GM23338 (cell line): ENCODE data around the gene TUBA1C. TPM values are rescaled to one million over a fixed set of nuclear protein-coding genes. Genes with fewer than 3 reads are reported as not detected.

ENCODE experiments used
- ATAC-seq: fragments of 200-7000 bp; cut with Tn5 transposase; 3 replicates; pipeline ENCODE4 v1.9.1; 2020
- DNase-seq: peaks from one replicate; pipeline ENCODE4 v3.0.0-alpha.2; 2015; ENCODE audit warnings: low spot score
- H2AFZ ChIP-seq: fragments of 200-600 bp; sonication (generic); 2 replicates; pipeline ENCODE4 v1.8.0; 2016; ENCODE audit warnings: antibody characterized with exemption, mild to moderate bottlenecking, moderate library complexity
- H3F3A ChIP-seq: fragments of 200-600 bp; sonication (generic); replicated peaks from 2 replicates; pipeline ENCODE4 v1.8.0; 2017; ENCODE audit warnings: antibody characterized with exemption, mixed run types, low read depth
- H3K27ac ChIP-seq: fragments of 200-600 bp; sonication (generic); 2 replicates; pipeline ENCODE4 v1.6.1; 2016; ENCODE audit warnings: low read depth
- H3K27me3 ChIP-seq: fragments of 200-600 bp; sonication (generic); 2 replicates; pipeline ENCODE4 v1.8.0; 2016; ENCODE audit warnings: mild to moderate bottlenecking, mixed run types, moderate library complexity; ENCODE audit not compliant: insufficient read depth
- H3K36me3 ChIP-seq: fragments of 200-600 bp; sonication (generic); 2 replicates; pipeline ENCODE4 v1.8.0; 2016; ENCODE audit warnings: mild to moderate bottlenecking; ENCODE audit not compliant: insufficient read depth
- H3K4me1 ChIP-seq: fragments of 200-600 bp; sonication (generic); 2 replicates; pipeline ENCODE4 v1.8.0; 2016; ENCODE audit warnings: mild to moderate bottlenecking, moderate library complexity; ENCODE audit not compliant: insufficient read depth
- H3K4me2 ChIP-seq: fragments of 200-600 bp; sonication (generic); 2 replicates; pipeline ENCODE4 v1.7.1; 2017; ENCODE audit warnings: mixed run types
- H3K4me3 ChIP-seq: fragments of 200-600 bp; sonication (generic); 2 replicates; pipeline ENCODE4 v1.6.1; 2016; ENCODE audit warnings: mixed run types
- H3K79me2 ChIP-seq: fragments of 200-600 bp; sonication (generic); replicated peaks from 2 replicates; pipeline ENCODE4 v1.8.0; 2017; ENCODE audit warnings: mild to moderate bottlenecking; ENCODE audit not compliant: insufficient read depth
- H3K9me2 ChIP-seq: fragments of 200-600 bp; sonication (generic); 2 replicates; pipeline ENCODE4 v1.8.0; 2017; ENCODE audit not compliant: insufficient read depth
- H4K20me1 ChIP-seq: fragments of 200-600 bp; sonication (generic); replicated peaks from 2 replicates; pipeline ENCODE4 v1.8.0; 2017; ENCODE audit warnings: mild to moderate bottlenecking; ENCODE audit not compliant: insufficient read depth
- H3K27ac Mint-ChIP-seq: 2 replicates; pipeline ENCODE4 v1.8.0; 2020; ENCODE audit warnings: inconsistent platforms, mild to moderate bottlenecking, moderate library complexity, mixed read lengths
- H3K27me3 Mint-ChIP-seq: 3 replicates; pipeline ENCODE4 v1.8.0; 2022; ENCODE audit warnings: low read depth, mild to moderate bottlenecking, moderate library complexity, mixed read lengths, inconsistent platforms; ENCODE audit not compliant: insufficient read depth, poor library complexity
- H3K36me3 Mint-ChIP-seq: 3 replicates; pipeline ENCODE4 v1.8.0; 2021; ENCODE audit warnings: low read depth, mild to moderate bottlenecking, inconsistent platforms, moderate library complexity, mixed read lengths
- H3K4me1 Mint-ChIP-seq: 3 replicates; pipeline ENCODE4 v1.8.0; 2020; ENCODE audit warnings: mild to moderate bottlenecking, inconsistent platforms, mixed read lengths
- H3K4me3 Mint-ChIP-seq: 3 replicates; pipeline ENCODE4 v1.8.0; 2021; ENCODE audit warnings: moderate library complexity, mild to moderate bottlenecking, inconsistent platforms, mixed read lengths
- H3K9me3 Mint-ChIP-seq: 3 replicates; pipeline ENCODE4 v1.8.0; 2020; ENCODE audit warnings: moderate library complexity, mild to moderate bottlenecking, inconsistent platforms, mixed read lengths
- CREB1 ChIP-seq: fragments of 250-450 bp; sonication (Bioruptor Pico); IDR thresholded peaks from 2 replicates; pipeline ENCODE4 v1.5.0; 2020; ENCODE audit warnings: low read depth, mild to moderate bottlenecking, moderate library complexity
- EZH2 ChIP-seq: fragments of 200-600 bp; sonication (generic); IDR thresholded peaks from one replicate; pipeline ENCODE4 v1.8.0; 2017; ENCODE audit warnings: antibody characterized with exemption, mild to moderate bottlenecking, low read depth; ENCODE audit not compliant: unreplicated experiment
- EZH2phosphoT487 ChIP-seq: fragments of 200-600 bp; sonication (generic); IDR thresholded peaks from one replicate; pipeline ENCODE4 v1.8.1; 2018; ENCODE audit warnings: antibody characterized with exemption; ENCODE audit not compliant: unreplicated experiment
- JUNB ChIP-seq: IDR thresholded peaks from one replicate; pipeline ENCODE4 v1.6.1; 2016; ENCODE audit warnings: antibody characterized with exemption; ENCODE audit not compliant: unreplicated experiment
- NANOG ChIP-seq: IDR thresholded peaks from 2 replicates; pipeline ENCODE4 v1.6.1; 2016; ENCODE audit warnings: antibody characterized with exemption, borderline replicate concordance
- POLR2AphosphoS5 ChIP-seq: IDR thresholded peaks from 2 replicates; pipeline ENCODE4 v1.6.1; 2016; ENCODE audit warnings: antibody characterized with exemption, low read depth
- STAT1 ChIP-seq: IDR thresholded peaks from one replicate; pipeline ENCODE4 v1.6.1; 2016; ENCODE audit warnings: antibody characterized with exemption; ENCODE audit not compliant: unreplicated experiment
- ZNF114 ChIP-seq: fragments of 250-450 bp; sonication (Bioruptor Pico); IDR thresholded peaks from 2 replicates; pipeline ENCODE4 v1.5.0; 2020; ENCODE audit warnings: mild to moderate bottlenecking, moderate library complexity
- ZNF331 ChIP-seq: fragments of 250-450 bp; sonication (Bioruptor Pico); IDR thresholded peaks from 2 replicates; pipeline ENCODE4 v1.5.0; 2020; ENCODE audit warnings: low read depth, mild to moderate bottlenecking, moderate library complexity
- polyA plus RNA-seq: library from polyadenylated mRNA; unstranded; fragments of >200 nt; fragmentation: Nextera tagmentation; extraction: Ambion mirVana; gene quantifications from 2 replicates; pipeline ENCODE4 v1.2.1, GENCODE V29; 2016
- total RNA-seq: library from RNA; depleted of rRNA; stranded (reverse); fragments of >200 nt; shearing (Covaris generic); gene quantifications from 2 replicates; pipeline ENCODE4 v1.2.3, GENCODE V29; 2014
- TF ChIP-seq, protein P1 (sequence below): IDR thresholded peaks from 2 replicates; pipeline ENCODE4 v1.6.1; 2016; ENCODE audit warnings: antibody characterized with exemption
- TF ChIP-seq, protein P2 (sequence below), 2 experiments: fragments of 200-600 bp in 1 of 2; sonication (generic) in 1 of 2; conservative IDR thresholded peaks; 2 replicates each; pipeline versions ENCODE4 v1.5.1 to v1.6.1; 2016 to 2017; ENCODE audit warnings: antibody characterized with exemption in 2 of 2, low read depth in 2 of 2, mild to moderate bottlenecking in 2 of 2, moderate library complexity in 1 of 2
- TF ChIP-seq, protein P3 (sequence below): fragments of 250-450 bp; sonication (Bioruptor Pico); IDR thresholded peaks from 2 replicates; pipeline ENCODE4 v1.5.0; 2020; ENCODE audit warnings: mild to moderate bottlenecking, moderate library complexity
- TF ChIP-seq, protein P4 (sequence below): IDR thresholded peaks from one replicate; pipeline ENCODE4 v1.6.1; 2018; ENCODE audit warnings: antibody characterized with exemption; ENCODE audit not compliant: unreplicated experiment

The TUBA1C gene
- total and polyA plus RNA-seq, 2 experiments from 2014 or later: 191 to 728 TPM

DNA sequence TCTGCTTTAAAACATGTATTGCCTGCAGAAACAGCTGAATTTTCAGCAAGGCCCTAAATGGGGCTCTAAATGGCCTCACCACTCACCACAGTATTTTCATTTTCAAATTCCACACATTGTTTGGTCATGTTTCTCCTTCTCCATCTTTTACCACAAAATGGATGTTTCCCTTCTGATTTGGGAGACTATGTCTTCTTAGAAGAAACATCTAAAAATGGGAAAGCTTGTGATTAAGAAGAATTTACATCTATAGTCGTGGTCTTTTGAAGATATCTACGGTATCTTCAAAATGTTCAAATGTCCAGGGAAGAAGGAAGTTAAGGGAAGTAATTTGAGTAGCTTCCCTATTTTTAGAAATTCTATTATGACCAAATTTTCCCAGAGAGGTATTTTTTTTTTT is 20.7 kb upstream of the TUBA1C start:
- TF ChIP-seq, protein P1, sequence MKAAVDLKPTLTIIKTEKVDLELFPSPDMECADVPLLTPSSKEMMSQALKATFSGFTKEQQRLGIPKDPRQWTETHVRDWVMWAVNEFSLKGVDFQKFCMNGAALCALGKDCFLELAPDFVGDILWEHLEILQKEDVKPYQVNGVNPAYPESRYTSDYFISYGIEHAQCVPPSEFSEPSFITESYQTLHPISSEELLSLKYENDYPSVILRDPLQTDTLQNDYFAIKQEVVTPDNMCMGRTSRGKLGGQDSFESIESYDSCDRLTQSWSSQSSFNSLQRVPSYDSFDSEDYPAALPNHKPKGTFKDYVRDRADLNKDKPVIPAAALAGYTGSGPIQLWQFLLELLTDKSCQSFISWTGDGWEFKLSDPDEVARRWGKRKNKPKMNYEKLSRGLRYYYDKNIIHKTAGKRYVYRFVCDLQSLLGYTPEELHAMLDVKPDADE: no peak
- TF ChIP-seq ZNF114: no peak
- TF ChIP-seq, protein P2, sequence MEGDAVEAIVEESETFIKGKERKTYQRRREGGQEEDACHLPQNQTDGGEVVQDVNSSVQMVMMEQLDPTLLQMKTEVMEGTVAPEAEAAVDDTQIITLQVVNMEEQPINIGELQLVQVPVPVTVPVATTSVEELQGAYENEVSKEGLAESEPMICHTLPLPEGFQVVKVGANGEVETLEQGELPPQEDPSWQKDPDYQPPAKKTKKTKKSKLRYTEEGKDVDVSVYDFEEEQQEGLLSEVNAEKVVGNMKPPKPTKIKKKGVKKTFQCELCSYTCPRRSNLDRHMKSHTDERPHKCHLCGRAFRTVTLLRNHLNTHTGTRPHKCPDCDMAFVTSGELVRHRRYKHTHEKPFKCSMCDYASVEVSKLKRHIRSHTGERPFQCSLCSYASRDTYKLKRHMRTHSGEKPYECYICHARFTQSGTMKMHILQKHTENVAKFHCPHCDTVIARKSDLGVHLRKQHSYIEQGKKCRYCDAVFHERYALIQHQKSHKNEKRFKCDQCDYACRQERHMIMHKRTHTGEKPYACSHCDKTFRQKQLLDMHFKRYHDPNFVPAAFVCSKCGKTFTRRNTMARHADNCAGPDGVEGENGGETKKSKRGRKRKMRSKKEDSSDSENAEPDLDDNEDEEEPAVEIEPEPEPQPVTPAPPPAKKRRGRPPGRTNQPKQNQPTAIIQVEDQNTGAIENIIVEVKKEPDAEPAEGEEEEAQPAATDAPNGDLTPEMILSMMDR (conservative IDR thresholded peaks at IDR 0.05; ENCODE audit: low read depth in 2 of 2): no peak
- TF ChIP-seq NANOG: no peak
- TF ChIP-seq CREB1 (CRISPR knock-in tag): no peak
- TF ChIP-seq, protein P3, sequence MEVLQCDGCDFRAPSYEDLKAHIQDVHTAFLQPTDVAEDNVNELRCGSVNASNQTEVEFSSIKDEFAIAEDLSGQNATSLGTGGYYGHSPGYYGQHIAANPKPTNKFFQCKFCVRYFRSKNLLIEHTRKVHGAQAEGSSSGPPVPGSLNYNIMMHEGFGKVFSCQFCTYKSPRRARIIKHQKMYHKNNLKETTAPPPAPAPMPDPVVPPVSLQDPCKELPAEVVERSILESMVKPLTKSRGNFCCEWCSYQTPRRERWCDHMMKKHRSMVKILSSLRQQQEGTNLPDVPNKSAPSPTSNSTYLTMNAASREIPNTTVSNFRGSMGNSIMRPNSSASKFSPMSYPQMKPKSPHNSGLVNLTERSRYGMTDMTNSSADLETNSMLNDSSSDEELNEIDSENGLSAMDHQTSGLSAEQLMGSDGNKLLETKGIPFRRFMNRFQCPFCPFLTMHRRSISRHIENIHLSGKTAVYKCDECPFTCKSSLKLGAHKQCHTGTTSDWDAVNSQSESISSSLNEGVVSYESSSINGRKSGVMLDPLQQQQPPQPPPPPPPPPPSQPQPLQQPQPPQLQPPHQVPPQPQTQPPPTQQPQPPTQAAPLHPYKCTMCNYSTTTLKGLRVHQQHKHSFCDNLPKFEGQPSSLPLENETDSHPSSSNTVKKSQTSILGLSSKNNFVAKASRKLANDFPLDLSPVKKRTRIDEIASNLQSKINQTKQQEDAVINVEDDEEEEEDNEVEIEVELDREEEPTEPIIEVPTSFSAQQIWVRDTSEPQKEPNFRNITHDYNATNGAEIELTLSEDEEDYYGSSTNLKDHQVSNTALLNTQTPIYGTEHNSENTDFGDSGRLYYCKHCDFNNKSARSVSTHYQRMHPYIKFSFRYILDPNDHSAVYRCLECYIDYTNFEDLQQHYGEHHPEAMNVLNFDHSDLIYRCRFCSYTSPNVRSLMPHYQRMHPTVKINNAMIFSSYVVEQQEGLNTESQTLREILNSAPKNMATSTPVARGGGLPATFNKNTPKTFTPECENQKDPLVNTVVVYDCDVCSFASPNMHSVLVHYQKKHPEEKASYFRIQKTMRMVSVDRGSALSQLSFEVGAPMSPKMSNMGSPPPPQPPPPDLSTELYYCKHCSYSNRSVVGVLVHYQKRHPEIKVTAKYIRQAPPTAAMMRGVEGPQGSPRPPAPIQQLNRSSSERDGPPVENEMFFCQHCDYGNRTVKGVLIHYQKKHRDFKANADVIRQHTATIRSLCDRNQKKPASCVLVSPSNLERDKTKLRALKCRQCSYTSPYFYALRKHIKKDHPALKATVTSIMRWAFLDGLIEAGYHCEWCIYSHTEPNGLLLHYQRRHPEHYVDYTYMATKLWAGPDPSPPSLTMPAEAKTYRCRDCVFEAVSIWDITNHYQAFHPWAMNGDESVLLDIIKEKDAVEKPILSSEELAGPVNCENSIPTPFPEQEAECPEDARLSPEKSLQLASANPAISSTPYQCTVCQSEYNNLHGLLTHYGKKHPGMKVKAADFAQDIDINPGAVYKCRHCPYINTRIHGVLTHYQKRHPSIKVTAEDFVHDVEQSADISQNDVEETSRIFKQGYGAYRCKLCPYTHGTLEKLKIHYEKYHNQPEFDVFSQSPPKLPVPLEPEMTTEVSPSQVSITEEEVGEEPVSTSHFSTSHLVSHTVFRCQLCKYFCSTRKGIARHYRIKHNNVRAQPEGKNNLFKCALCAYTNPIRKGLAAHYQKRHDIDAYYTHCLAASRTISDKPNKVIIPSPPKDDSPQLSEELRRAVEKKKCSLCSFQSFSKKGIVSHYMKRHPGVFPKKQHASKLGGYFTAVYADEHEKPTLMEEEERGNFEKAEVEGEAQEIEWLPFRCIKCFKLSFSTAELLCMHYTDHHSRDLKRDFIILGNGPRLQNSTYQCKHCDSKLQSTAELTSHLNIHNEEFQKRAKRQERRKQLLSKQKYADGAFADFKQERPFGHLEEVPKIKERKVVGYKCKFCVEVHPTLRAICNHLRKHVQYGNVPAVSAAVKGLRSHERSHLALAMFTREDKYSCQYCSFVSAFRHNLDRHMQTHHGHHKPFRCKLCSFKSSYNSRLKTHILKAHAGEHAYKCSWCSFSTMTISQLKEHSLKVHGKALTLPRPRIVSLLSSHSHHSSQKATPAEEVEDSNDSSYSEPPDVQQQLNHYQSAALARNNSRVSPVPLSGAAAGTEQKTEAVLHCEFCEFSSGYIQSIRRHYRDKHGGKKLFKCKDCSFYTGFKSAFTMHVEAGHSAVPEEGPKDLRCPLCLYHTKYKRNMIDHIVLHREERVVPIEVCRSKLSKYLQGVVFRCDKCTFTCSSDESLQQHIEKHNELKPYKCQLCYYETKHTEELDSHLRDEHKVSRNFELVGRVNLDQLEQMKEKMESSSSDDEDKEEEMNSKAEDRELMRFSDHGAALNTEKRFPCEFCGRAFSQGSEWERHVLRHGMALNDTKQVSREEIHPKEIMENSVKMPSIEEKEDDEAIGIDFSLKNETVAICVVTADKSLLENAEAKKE (CRISPR knock-in tag): no peak
- no peak for TF ChIP-seq STAT1
- TF ChIP-seq EZH2: no peak
- no peak for TF ChIP-seq ZNF331 (CRISPR knock-in tag)
- no peak for TF ChIP-seq EZH2phosphoT487
- TF ChIP-seq JUNB: no peak
- TF ChIP-seq, protein P4, sequence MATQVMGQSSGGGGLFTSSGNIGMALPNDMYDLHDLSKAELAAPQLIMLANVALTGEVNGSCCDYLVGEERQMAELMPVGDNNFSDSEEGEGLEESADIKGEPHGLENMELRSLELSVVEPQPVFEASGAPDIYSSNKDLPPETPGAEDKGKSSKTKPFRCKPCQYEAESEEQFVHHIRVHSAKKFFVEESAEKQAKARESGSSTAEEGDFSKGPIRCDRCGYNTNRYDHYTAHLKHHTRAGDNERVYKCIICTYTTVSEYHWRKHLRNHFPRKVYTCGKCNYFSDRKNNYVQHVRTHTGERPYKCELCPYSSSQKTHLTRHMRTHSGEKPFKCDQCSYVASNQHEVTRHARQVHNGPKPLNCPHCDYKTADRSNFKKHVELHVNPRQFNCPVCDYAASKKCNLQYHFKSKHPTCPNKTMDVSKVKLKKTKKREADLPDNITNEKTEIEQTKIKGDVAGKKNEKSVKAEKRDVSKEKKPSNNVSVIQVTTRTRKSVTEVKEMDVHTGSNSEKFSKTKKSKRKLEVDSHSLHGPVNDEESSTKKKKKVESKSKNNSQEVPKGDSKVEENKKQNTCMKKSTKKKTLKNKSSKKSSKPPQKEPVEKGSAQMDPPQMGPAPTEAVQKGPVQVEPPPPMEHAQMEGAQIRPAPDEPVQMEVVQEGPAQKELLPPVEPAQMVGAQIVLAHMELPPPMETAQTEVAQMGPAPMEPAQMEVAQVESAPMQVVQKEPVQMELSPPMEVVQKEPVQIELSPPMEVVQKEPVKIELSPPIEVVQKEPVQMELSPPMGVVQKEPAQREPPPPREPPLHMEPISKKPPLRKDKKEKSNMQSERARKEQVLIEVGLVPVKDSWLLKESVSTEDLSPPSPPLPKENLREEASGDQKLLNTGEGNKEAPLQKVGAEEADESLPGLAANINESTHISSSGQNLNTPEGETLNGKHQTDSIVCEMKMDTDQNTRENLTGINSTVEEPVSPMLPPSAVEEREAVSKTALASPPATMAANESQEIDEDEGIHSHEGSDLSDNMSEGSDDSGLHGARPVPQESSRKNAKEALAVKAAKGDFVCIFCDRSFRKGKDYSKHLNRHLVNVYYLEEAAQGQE: no peak
- TF ChIP-seq POLR2AphosphoS5: no peak
- DNase-seq: no peak
- no peak overlapping the region for H3K27ac Mint-ChIP-seq
- H3K9me3 Mint-ChIP-seq: no peaks in the 10 kb centered on the region; the same call in 2 of the 3 replicates
- Histone ChIP-seq H3K4me2 (no peak overlapping the region), H2AFZ (no peak overlapping the region), H3K79me2 (no peaks in the 10 kb centered on the region), H3K4me1 (no peaks in the 10 kb centered on the region), H4K20me1 (no peaks in the 10 kb centered on the region), H3K36me3 (no peaks in the 10 kb centered on the region), H3K9me2 (no peaks in the 10 kb centered on the region), H3K27me3 (no peaks in the 10 kb centered on the region), H3K4me3 (no peak overlapping the region), H3K27ac (no peak overlapping the region), H3F3A (no peaks in the 10 kb centered on the region)
- peaks cover 7% of the 10 kb centered on the region for H3K27me3 Mint-ChIP-seq
- no peaks in the 10 kb centered on the region for H3K36me3 Mint-ChIP-seq
- no peak overlapping the region for H3K4me3 Mint-ChIP-seq
- peaks cover 4% of the 10 kb centered on the region for H3K4me1 Mint-ChIP-seq
- ATAC-seq: no peak
